ENCODE results near the gene EIF4E1B.

EIF4E1B gene

GRCh38 chr5:176671890-176672747 lies 41.6 kb downstream of the EIF4E1B start:
- no peaks in the 10 kb centered on the region for H3K27me3 ChIP-seq (ENCODE audit: insufficient read depth, low read length, poor library complexity, severe bottlenecking)
- no peaks in the 10 kb centered on the region for H3K9me3 ChIP-seq (ENCODE audit: insufficient read depth, low read depth, low read length)
- H3F3A ChIP-seq (ENCODE audit: low read depth), result no peaks in the 10 kb centered on the region
- TF ChIP-seq CTCF (conservative IDR thresholded peaks at IDR 0.05; ENCODE audit: low read length) (no peak), EZH2phosphoT487 (IDR thresholded peaks at IDR 0.05; ENCODE audit: borderline replicate concordance) (no peak)
- no peak overlapping the region for H3K9ac ChIP-seq (ENCODE audit: low read depth, low read length, poor library complexity, severe bottlenecking)
- H3K9me2 ChIP-seq (replicated peaks; ENCODE audit: low read depth, low read length), result no peaks in the 10 kb centered on the region
- no peak overlapping the region for H3K4me2 ChIP-seq (ENCODE audit: low read depth, low read length, poor library complexity, severe bottlenecking)
- H4K20me1 ChIP-seq (ENCODE audit: insufficient read depth, low read length, poor library complexity, severe bottlenecking), result no peaks in the 10 kb centered on the region
- H3K4me3 ChIP-seq (ENCODE audit: low read length, poor library complexity, severe bottlenecking), result no peak overlapping the region
- H2AFZ ChIP-seq (ENCODE audit: low read length), result no peak overlapping the region
- peaks cover 12% of the 10 kb centered on the region for H3K4me1 ChIP-seq (ENCODE audit: insufficient read depth, low read length, poor library complexity, severe bottlenecking)
- no peaks in the 10 kb centered on the region for H3K79me2 ChIP-seq (ENCODE audit: insufficient read depth, low read length)
- no peaks in the 10 kb centered on the region for H3K36me3 ChIP-seq (ENCODE audit: insufficient read depth, low read length)

- Histone ChIP-seq H3K9me2 (replicated peaks; ENCODE audit: low read depth, low read length) (no peaks in the 10 kb centered on the region), H2AFZ (ENCODE audit: low read length) (no peak overlapping the region), H3K27me3 (ENCODE audit: insufficient read depth, low read length, poor library complexity, severe bottlenecking) (no peaks in the 10 kb centered on the region), H4K20me1 (ENCODE audit: insufficient read depth, low read length, poor library complexity, severe bottlenecking) (no peaks in the 10 kb centered on the region), H3K9me3 (ENCODE audit: insufficient read depth, low read depth, low read length) (no peaks in the 10 kb centered on the region), H3K36me3 (ENCODE audit: insufficient read depth, low read length) (no peaks in the 10 kb centered on the region), H3K4me3 (ENCODE audit: low read length, poor library complexity, severe bottlenecking) (no peak overlapping the region), H3K4me2 (ENCODE audit: low read depth, low read length, poor library complexity, severe bottlenecking) (no peak overlapping the region), H3K79me2 (ENCODE audit: insufficient read depth, low read length) (no peaks in the 10 kb centered on the region), H3K9ac (ENCODE audit: low read depth, low read length, poor library complexity, severe bottlenecking) (no peak overlapping the region), H3K4me1 (ENCODE audit: insufficient read depth, low read length, poor library complexity, severe bottlenecking) (peaks cover 12% of the 10 kb centered on the region), H3F3A (ENCODE audit: low read depth) (no peaks in the 10 kb centered on the region)
- TF ChIP-seq EZH2phosphoT487 (IDR thresholded peaks at IDR 0.05; ENCODE audit: borderline replicate concordance) (no peak), CTCF (conservative IDR thresholded peaks at IDR 0.05; ENCODE audit: low read length) (no peak)
Measured at GRCh38 chr5:176673651-176674583, 43.4 kb downstream of the EIF4E1B start.

GRCh38 chr5:176674799-176675198 lies 44.3 kb downstream of the EIF4E1B start:
- Histone ChIP-seq H3F3A (ENCODE audit: low read depth) (no peaks in the 10 kb centered on the region), H3K9ac (ENCODE audit: low read depth, low read length, poor library complexity, severe bottlenecking) (no peak overlapping the region), H2AFZ (ENCODE audit: low read length) (no peak overlapping the region), H3K9me2 (replicated peaks; ENCODE audit: low read depth, low read length) (no peaks in the 10 kb centered on the region), H3K79me2 (ENCODE audit: insufficient read depth, low read length) (no peaks in the 10 kb centered on the region), H3K4me3 (ENCODE audit: low read length, poor library complexity, severe bottlenecking) (no peak overlapping the region), H3K4me2 (ENCODE audit: low read depth, low read length, poor library complexity, severe bottlenecking) (no peak overlapping the region), H3K27me3 (ENCODE audit: insufficient read depth, low read length, poor library complexity, severe bottlenecking) (no peaks in the 10 kb centered on the region), H3K9me3 (ENCODE audit: insufficient read depth, low read depth, low read length) (no peaks in the 10 kb centered on the region), H3K4me1 (ENCODE audit: insufficient read depth, low read length, poor library complexity, severe bottlenecking) (peaks cover 12% of the 10 kb centered on the region), H4K20me1 (ENCODE audit: insufficient read depth, low read length, poor library complexity, severe bottlenecking) (no peaks in the 10 kb centered on the region), H3K36me3 (ENCODE audit: insufficient read depth, low read length) (no peaks in the 10 kb centered on the region)
- no peak for TF ChIP-seq CTCF (conservative IDR thresholded peaks at IDR 0.05; ENCODE audit: low read length)
- TF ChIP-seq EZH2phosphoT487 (IDR thresholded peaks at IDR 0.05; ENCODE audit: borderline replicate concordance), result no peak

All from Loucy (cell line).